Endothelial cell of umbilical vein (primary cell): Measurements from ENCODE around the gene PCDHA8. TPM values are rescaled to one million over a fixed set of nuclear protein-coding genes. Genes with fewer than 3 reads are reported as not detected.
"Not testable (repeated sequence)": the region's sequence is repeated elsewhere in the genome, so short reads cannot be mapped to it uniquely, and the experiment has no call there.

Experiments used
- BruUV-seq: library from RNA; stranded (reverse); fragments of 400-500 nt; replicated peaks from 2 replicates; lab custom pipeline; 2021; lab: Mats Ljungman, UMichigan
- CTCF ChIA-PET: fragments of 300-600, 350-600 bp; sonication (Branson Sonifier 250); formaldehyde crosslinking; loops from one replicate; lab custom pipeline; 2021; ENCODE audit warnings: antibody characterized with exemption, inconsistent platforms; lab: Charles Lee
- POLR2A ChIA-PET: fragments of 300-600, 350-600 bp; sonication (Branson Sonifier 250); formaldehyde crosslinking; loops from one replicate; lab custom pipeline; 2021; ENCODE audit warnings: antibody characterized with exemption, inconsistent platforms; lab: Charles Lee
- DNase-seq: peaks from one replicate; pipeline ENCODE4 v3.0.0-alpha.2; 2011; ENCODE audit warnings: low read depth, low spot score
- FAIRE-seq: peaks from 2 replicates; lab custom pipeline; 2011; peaks lifted over from hg19 to GRCh38; lab: Jason Lieb, UNC
- H2AFZ ChIP-seq: 2 replicates; pipeline ENCODE4 v1.6.0; 2012; ENCODE audit warnings: low read depth, low read length, control low read depth, inconsistent platforms
- H3K27ac ChIP-seq: 2 replicates; pipeline ENCODE4 v1.5.1; 2011; ENCODE audit warnings: low read depth, mild to moderate bottlenecking, control low read depth, low read length, moderate library complexity; ENCODE audit not compliant: insufficient read depth
- H3K27me3 ChIP-seq, 2 experiments: 2 replicates each; pipeline versions ENCODE4 v1.6.0 to v1.6.1; 2011; ENCODE audit warnings: low read length in 2 of 2, mixed read lengths in 1 of 2; ENCODE audit not compliant: control insufficient read depth in 2 of 2, insufficient read depth in 2 of 2
- H3K36me3 ChIP-seq, 2 experiments: 2 replicates in 1 of 2; 3 replicates in 1 of 2; pipeline ENCODE4 v1.5.1; 2011; ENCODE audit warnings: low read length in 2 of 2, mild to moderate bottlenecking in 1 of 2, moderate library complexity in 1 of 2; ENCODE audit not compliant: control insufficient read depth in 2 of 2, insufficient read depth in 2 of 2; ENCODE audit errors: extremely low read depth in 1 of 2
- H3K4me1 ChIP-seq: 3 replicates; pipeline ENCODE4 v1.5.1; 2011; ENCODE audit warnings: mild to moderate bottlenecking, low read length; ENCODE audit not compliant: control insufficient read depth, insufficient read depth; ENCODE audit errors: extremely low read depth
- H3K4me2 ChIP-seq: 2 replicates; pipeline ENCODE4 v1.6.1; 2011; ENCODE audit warnings: low read length, control low read depth, mixed read lengths; ENCODE audit not compliant: insufficient read depth
- H3K4me3 ChIP-seq, 3 experiments: fragments of 200-600 bp in 1 of 3; sonication (generic), shearing (Covaris generic) in 1 of 3; replicated peaks in 1 of 3; 2 replicates each; pipeline ENCODE4 v1.5.1; 2011 to 2016; ENCODE audit warnings: control low read depth in 3 of 3, low read length in 3 of 3, mild to moderate bottlenecking in 2 of 3, inconsistent platforms in 1 of 3, low read depth in 1 of 3, moderate library complexity in 1 of 3; ENCODE audit not compliant: insufficient read depth in 1 of 3
- H3K79me2 ChIP-seq: 2 replicates; pipeline ENCODE4 v1.6.0; 2012; ENCODE audit warnings: low read length, inconsistent platforms; ENCODE audit not compliant: control insufficient read depth, insufficient read depth
- H3K9ac ChIP-seq: replicated peaks from 2 replicates; pipeline ENCODE3; 2011; ENCODE audit warnings: low read length, control low read depth; ENCODE audit not compliant: insufficient read depth; ENCODE audit errors: extremely low read depth
- H3K9me1 ChIP-seq: replicated peaks from 3 replicates; pipeline ENCODE4 v1.6.0; 2011; ENCODE audit warnings: mild to moderate bottlenecking, low read length; ENCODE audit not compliant: control insufficient read depth, insufficient read depth; ENCODE audit errors: extremely low read depth
- H3K9me3 ChIP-seq: replicated peaks from 2 replicates; pipeline ENCODE4 v1.5.1; 2012; ENCODE audit warnings: low read length, inconsistent platforms; ENCODE audit not compliant: control insufficient read depth, insufficient read depth
- H4K20me1 ChIP-seq: replicated peaks from 2 replicates; pipeline ENCODE3; 2011; ENCODE audit warnings: mild to moderate bottlenecking, low read length; ENCODE audit not compliant: control insufficient read depth, insufficient read depth; ENCODE audit errors: extremely low read depth
- CTCF ChIP-seq, 2 donors: IDR thresholded peaks; 1 replicate in 1 of 2; 2 replicates in 1 of 2; pipeline ENCODE4 v1.5.1; 2011; ENCODE audit warnings: low read length in 2 of 2, mild to moderate bottlenecking in 2 of 2, moderate library complexity in 2 of 2, control low read depth in 1 of 2, inconsistent platforms in 1 of 2, low read depth in 1 of 2; ENCODE audit not compliant: insufficient read depth in 1 of 2; ENCODE audit errors: extremely low read depth in 1 of 2
- EZH2 ChIP-seq: IDR thresholded peaks from 2 replicates; pipeline ENCODE4 v1.6.1; 2012; ENCODE audit warnings: borderline replicate concordance, low read depth, mild to moderate bottlenecking, moderate library complexity, low read length, inconsistent platforms; ENCODE audit not compliant: severe bottlenecking
- FOS ChIP-seq: IDR thresholded peaks from 2 replicates; pipeline ENCODE4 v1.6.1; 2011; ENCODE audit warnings: mild to moderate bottlenecking, low read length, moderate library complexity, borderline replicate concordance; ENCODE audit not compliant: insufficient read depth
- GATA2 ChIP-seq: IDR thresholded peaks from 2 replicates; pipeline ENCODE4 v1.7.0; 2011; ENCODE audit warnings: low read depth, mild to moderate bottlenecking, moderate library complexity, mixed read lengths, low read length; ENCODE audit not compliant: insufficient read length, insufficient read depth
- MYC ChIP-seq: IDR thresholded peaks from one replicate; pipeline ENCODE4 v1.6.1; 2011; ENCODE audit warnings: mild to moderate bottlenecking, low read depth, low read length
- POLR2A ChIP-seq: IDR thresholded peaks from 2 replicates; pipeline ENCODE4 v1.6.1; 2012; ENCODE audit warnings: low read depth, mild to moderate bottlenecking, control low read depth, low read length
- POLR2AphosphoS5 ChIP-seq: IDR thresholded peaks from 2 replicates; pipeline ENCODE4 v1.6.1; 2012; ENCODE audit warnings: low read depth, mild to moderate bottlenecking, control low read depth, low read length, moderate library complexity; ENCODE audit not compliant: insufficient read depth
- dilution Hi-C: fragments of 300-500 bp; cut with MboI; formaldehyde crosslinking; loops from one replicate; pipeline ENCODE4 v1.15.0; 2019; ENCODE audit warnings: low sequenced_read_pairs; ENCODE audit not compliant: extremely low pct_ligation_motif_present
- intact Hi-C: fragments of 100-400 bp; cut with micrococcal nuclease; formaldehyde crosslinking; loops from one replicate; pipeline ENCODE4 v1.10.0; 2022
- polyA plus RNA-seq, 4 experiments: library from polyadenylated mRNA; depleted of rRNA in 3 of 4; stranded (reverse) in 3 of 4; unstranded in 1 of 4; fragments of >200 nt; gene quantifications; 2 replicates each; pipeline versions ENCODE4 v1.2.1 to v1.2.3, GENCODE V29; 2011 to 2012; ENCODE audit warnings: missing spikeins in 1 of 4
- total RNA-seq: library from RNA; stranded (reverse); gene quantifications from 2 replicates; pipeline ENCODE4 v1.2.3, GENCODE V29; 2021

The PCDHA8 gene
- total and polyA plus RNA-seq, 2 donors (not counting 3 experiments of a cell fraction or from before 2014, with no cell fraction given): not detected

- H3K27me3 ChIP-seq: peaks cover 0 to 7% of the 10 kb centered on the region in 2 experiments
- H3K79me2 ChIP-seq: no peaks in the 10 kb centered on the region
- no peaks in the 10 kb centered on the region for H3K9me3 ChIP-seq
- no peak within 1 kb of the TSS for H3K9ac ChIP-seq
- TF ChIP-seq CTCF (IDR thresholded peaks at IDR 0.05; ENCODE audit: extremely low read depth in 1 of 2, insufficient read depth in 1 of 2, low read depth in 1 of 2, low read length in 2 of 2) (no peak), POLR2AphosphoS5 (no peak), POLR2A (no peak), FOS (no peak), MYC (no peak), GATA2 (no peak), EZH2 (no peak)
- H2AFZ ChIP-seq: no peak within 1 kb of the TSS
- H3K4me3 ChIP-seq: no peak within 1 kb of the TSS
- no peak within 1 kb of the TSS for H3K27ac ChIP-seq
- intact Hi-C loops (no loop called here), dilution Hi-C loops (no loop called here)
- no peaks in the 10 kb centered on the region for H3K4me1 ChIP-seq
- H3K36me3 ChIP-seq: no peaks in the 10 kb centered on the region
- no peaks in the 10 kb centered on the region for H3K9me1 ChIP-seq
- ChIA-PET CTCF (interaction anchor here (1.6 kb wide), 1 partner anchor 166 kb away, joined by 3 read pairs; no protein-coding TSS in a partner anchor), POLR2A (no interaction called here)
- BruUV-seq: no TSS peak
- DNase-seq (no peak), FAIRE-seq (no peak)
- H4K20me1 ChIP-seq: no peaks in the 10 kb centered on the region
- no peak within 1 kb of the TSS for H3K4me2 ChIP-seq
Observed at GRCh38 chr5:140875085-140876065, 34.4 kb downstream of the PCDHA8 start, which contains the start of gene PCDHA12. PCDHA12 (plus strand) TSS chr5:140875308; CDS start chr5:140875473, 165 bp downstream.

DNA sequence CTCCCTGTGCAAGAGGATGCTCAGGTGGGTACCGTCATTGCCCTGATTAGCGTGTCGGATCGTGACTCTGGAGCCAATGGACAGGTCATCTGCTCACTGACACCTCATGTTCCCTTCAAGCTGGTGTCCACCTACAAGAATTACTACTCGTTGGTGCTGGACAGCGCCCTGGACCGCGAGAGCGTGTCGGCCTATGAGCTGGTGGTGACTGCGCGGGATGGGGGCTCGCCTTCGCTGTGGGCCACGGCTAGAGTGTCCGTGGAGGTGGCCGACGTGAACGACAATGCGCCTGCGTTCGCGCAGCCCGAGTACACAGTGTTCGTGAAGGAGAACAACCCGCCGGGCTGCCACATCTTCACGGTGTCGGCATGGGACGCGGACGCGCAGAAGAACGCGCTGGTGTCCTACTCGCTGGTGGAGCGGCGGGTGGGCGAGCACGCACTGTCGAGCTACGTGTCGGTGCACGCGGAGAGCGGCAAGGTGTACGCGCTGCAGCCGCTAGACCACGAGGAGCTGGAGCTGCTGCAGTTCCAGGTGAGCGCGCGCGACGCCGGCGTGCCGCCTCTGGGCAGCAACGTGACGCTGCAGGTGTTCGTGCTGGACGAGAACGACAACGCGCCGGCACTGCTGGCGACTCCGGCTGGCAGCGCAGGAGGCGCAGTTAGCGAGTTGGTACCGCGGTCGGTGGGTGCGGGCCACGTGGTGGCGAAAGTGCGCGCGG is 35.7 kb downstream of the PCDHA8 start:
- H2AFZ ChIP-seq, dilution Hi-C loops, H3K9ac ChIP-seq, H3K79me2 ChIP-seq, H3K4me1 ChIP-seq, FAIRE-seq, DNase-seq, H3K4me3 ChIP-seq, H3K36me3 ChIP-seq, H3K27me3 ChIP-seq, H3K27ac ChIP-seq, intact Hi-C loops, POLR2A ChIA-PET, H3K4me2 ChIP-seq, H4K20me1 ChIP-seq, H3K9me3 ChIP-seq, H3K9me1 ChIP-seq, BruUV-seq: not testable (repeated sequence)
- CTCF ChIA-PET: interaction anchor here (1.6 kb wide), 1 partner anchor 164 kb away, joined by 3 read pairs; no protein-coding TSS in a partner anchor
